Thymus (tissue), 11 donors: ENCODE data around the gene ZC3H6. TPM values are rescaled to one million over a fixed set of nuclear protein-coding genes. Genes with fewer than 3 reads are reported as not detected.
"Not testable (repeated sequence)": the region's sequence is repeated elsewhere in the genome, so short reads cannot be mapped to it uniquely, and the experiment has no call there.

Experiments
- DNase-seq, 9 donors: peaks; one replicate each; pipeline ENCODE4 v3.0.0-alpha.2; 2013; ENCODE audit warnings: low spot score in 9 of 9, low read depth in 6 of 9, missing footprints in 1 of 9
- H3K27ac ChIP-seq, 2 donors: one replicate each; pipeline ENCODE4 v1.5.1; 2013; ENCODE audit warnings: control low read depth in 1 of 2, low read depth in 1 of 2, low read length in 1 of 2, mild to moderate bottlenecking in 1 of 2, moderate library complexity in 1 of 2
- H3K27me3 ChIP-seq, 2 donors: one replicate each; pipeline ENCODE4 v1.5.1; 2013; ENCODE audit warnings: low read length in 1 of 2; ENCODE audit not compliant: control insufficient read depth in 2 of 2, insufficient read depth in 1 of 2
- H3K36me3 ChIP-seq, 2 donors: one replicate each; pipeline ENCODE4 v1.5.1; 2013; ENCODE audit warnings: low read length in 1 of 2, mild to moderate bottlenecking in 1 of 2, moderate library complexity in 1 of 2; ENCODE audit not compliant: control insufficient read depth in 2 of 2, insufficient read depth in 2 of 2
- H3K4me1 ChIP-seq, 2 donors: one replicate each; pipeline ENCODE4 v1.5.1; 2013; ENCODE audit warnings: low read length in 2 of 2; ENCODE audit not compliant: control insufficient read depth in 2 of 2, insufficient read depth in 2 of 2
- H3K4me3 ChIP-seq, 2 donors: one replicate each; pipeline ENCODE4 v1.5.1; 2013; ENCODE audit warnings: low read length in 2 of 2, control low read depth in 1 of 2, mild to moderate bottlenecking in 1 of 2
- H3K9me3 ChIP-seq, 2 donors: one replicate each; pipeline ENCODE4 v1.5.1; 2013; ENCODE audit warnings: low read length in 1 of 2, mild to moderate bottlenecking in 1 of 2; ENCODE audit not compliant: control insufficient read depth in 2 of 2, insufficient read depth in 1 of 2
- WGBS: extraction: QIAGEN DNeasy Blood & Tissue Kit; methylation state at CpG from one replicate; pipeline ENCODE4 v1.1.7; 2013; 5-methylcytosine and 5-hydroxymethylcytosine counted together
- polyA plus RNA-seq: library from polyadenylated mRNA; stranded (reverse); fragments of 200-250 nt; gene quantifications from one replicate; pipeline ENCODE4 v1.2.3, GENCODE V29; 2013
- total RNA-seq: library from RNA; stranded (reverse); fragments of 120-200 nt; gene quantifications from one replicate; pipeline ENCODE4 v1.2.4, GENCODE V29; 2013
- donor health status: healthy.

The ZC3H6 gene
- total and polyA plus RNA-seq, 2 donors: 6.0 to 9.3 TPM

GRCh38 chr2:112339986-112340385 lies 64.6 kb downstream of the ZC3H6 start:
- 82% methylated on average over 2 of the region's 2 CpGs for WGBS
- no peak for DNase-seq

GRCh38 chr2:112340475-112341267 lies 65.3 kb downstream of the ZC3H6 start:
- WGBS: 91% methylated on average over 9 of the region's 9 CpGs
- no peak for DNase-seq
- Histone ChIP-seq H3K27me3 (no peaks in the 10 kb centered on the region), H3K9me3 (no peaks in the 10 kb centered on the region), H3K27ac (no peak overlapping the region), H3K4me1 (peaks cover 0 to 2% of the 10 kb centered on the region in 2 donors), H3K4me3 (no peak overlapping the region), H3K36me3 (no peaks in the 10 kb centered on the region)

More at GRCh38 chr2:112339986-112340385, 64.6 kb downstream of the ZC3H6 start:
- Histone ChIP-seq H3K4me3 (no peak overlapping the region), H3K27ac (no peak overlapping the region), H3K27me3 (no peaks in the 10 kb centered on the region), H3K4me1 (peaks cover 0 to 2% of the 10 kb centered on the region in 2 donors), H3K9me3 (no peaks in the 10 kb centered on the region), H3K36me3 (no peaks in the 10 kb centered on the region)

- no peak for DNase-seq
These were observed 66.7 kb downstream of the ZC3H6 start for GRCh38 chr2:112342067-112342550.

GRCh38 chr2:112343827-112344585 lies 68.6 kb downstream of the ZC3H6 start:
- no peaks in the 10 kb centered on the region for H3K27me3 ChIP-seq
- DNase-seq: peak in 1 of 9 donors; percentile 14
- WGBS: 93% methylated on average over 1 of the region's 1 CpG
- H3K36me3 ChIP-seq: no peaks in the 10 kb centered on the region
- H3K9me3 ChIP-seq: no peaks in the 10 kb centered on the region
- no peak overlapping the region for H3K27ac ChIP-seq
- H3K4me1 ChIP-seq: peaks cover 0 to 2% of the 10 kb centered on the region in 2 donors
- H3K4me3 ChIP-seq: no peak overlapping the region

More at GRCh38 chr2:112342067-112342550, 66.7 kb downstream of the ZC3H6 start:
- H3K9me3 ChIP-seq: no peaks in the 10 kb centered on the region
- no peak overlapping the region for H3K4me3 ChIP-seq
- no peaks in the 10 kb centered on the region for H3K27me3 ChIP-seq
- no peak overlapping the region for H3K27ac ChIP-seq
- WGBS: over 99% methylated on average over 2 of the region's 2 CpGs
- peaks cover 0 to 2% of the 10 kb centered on the region in 2 donors for H3K4me1 ChIP-seq
- no peaks in the 10 kb centered on the region for H3K36me3 ChIP-seq

GRCh38 chr2:112345030-112346027 lies 69.9 kb downstream of the ZC3H6 start:
- no peaks in the 10 kb centered on the region for H3K27me3 ChIP-seq
- no peak for DNase-seq
- WGBS: 96% methylated on average over 30 of the region's 30 CpGs

GRCh38 chr2:112352292-112352691 lies 76.9 kb downstream of the ZC3H6 start:
- not testable (repeated sequence) for H3K4me3 ChIP-seq

More at GRCh38 chr2:112345030-112346027, 69.9 kb downstream of the ZC3H6 start:
- Histone ChIP-seq H3K4me3 (no peak overlapping the region), H3K4me1 (peaks cover 0 to 2% of the 10 kb centered on the region in 2 donors), H3K9me3 (no peaks in the 10 kb centered on the region), H3K36me3 (no peaks in the 10 kb centered on the region), H3K27ac (no peak overlapping the region)

GRCh38 chr2:112352809-112353603 lies 77.6 kb downstream of the ZC3H6 start:
- not testable (repeated sequence) for H3K27me3 ChIP-seq, H3K9me3 ChIP-seq, DNase-seq, H3K36me3 ChIP-seq, H3K27ac ChIP-seq, H3K4me3 ChIP-seq, H3K4me1 ChIP-seq
- WGBS: 96% methylated on average over 15 of the region's 25 CpGs

More at GRCh38 chr2:112352292-112352691, 76.9 kb downstream of the ZC3H6 start:
- H3K4me1 ChIP-seq, H3K36me3 ChIP-seq, H3K9me3 ChIP-seq, DNase-seq, H3K27ac ChIP-seq, H3K27me3 ChIP-seq: not testable (repeated sequence)
- 91% methylated on average over 2 of the region's 2 CpGs for WGBS

GRCh38 chr2:112354335-112354734 lies 78.9 kb downstream of the ZC3H6 start:
- H3K27ac ChIP-seq, H3K4me1 ChIP-seq, H3K4me3 ChIP-seq, H3K27me3 ChIP-seq, DNase-seq, H3K9me3 ChIP-seq, H3K36me3 ChIP-seq: not testable (repeated sequence)
- WGBS: 95% methylated on average over 2 of the region's 2 CpGs
